HG03460 (cell line): ENCODE data around the gene TBC1D8.
A peak's percentile ranks its signal among the peaks of the same experiment; 100 is the strongest.

Experiments
- ATAC-seq: cut with Tn5 transposase; IDR thresholded peaks from one replicate; pipeline ENCODE4 v1.9.1; 2021; ENCODE audit not compliant: unreplicated experiment

The TBC1D8 gene

DNA sequence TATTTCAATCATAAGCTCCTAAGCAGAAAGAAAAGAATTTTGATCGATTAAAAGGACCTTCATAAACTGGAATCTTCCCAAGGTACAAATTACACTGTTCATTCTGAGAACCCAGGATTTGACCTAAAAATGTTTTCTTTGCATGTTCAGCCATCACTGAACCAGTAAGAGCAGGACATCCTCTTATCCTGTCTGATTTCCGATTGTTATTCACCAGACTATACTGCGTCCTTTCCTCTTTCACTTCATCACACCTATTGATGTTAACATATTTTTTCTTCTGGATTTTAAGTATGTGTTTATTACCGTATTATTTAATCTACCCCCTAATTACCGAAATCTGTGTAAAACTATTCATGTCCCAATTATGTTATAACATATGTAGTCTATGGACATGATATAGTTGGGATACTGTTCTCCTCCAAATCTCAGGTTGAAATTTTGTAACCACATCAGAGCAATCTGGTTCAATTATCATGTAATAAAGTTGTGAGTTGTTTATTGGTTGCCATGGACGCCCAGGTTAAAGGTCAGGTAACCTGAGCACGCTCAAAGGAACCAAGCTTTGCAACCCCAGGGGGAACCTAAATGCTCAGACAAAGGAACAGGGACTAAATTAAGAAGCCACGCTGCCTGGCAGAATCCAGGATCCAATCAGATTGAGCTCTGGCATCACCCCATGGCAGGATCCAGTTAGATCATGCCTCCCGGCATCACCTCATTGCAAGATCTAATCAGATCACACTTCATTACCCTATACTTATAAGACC, 11.6 kb upstream of the TBC1D8 start:
- no peak for ATAC-seq

GRCh38 chr2:101161658-101162057, 10.5 kb upstream of the TBC1D8 start:
- ATAC-seq: no peak

GRCh38 chr2:101160454-101160853, 9.3 kb upstream of the TBC1D8 start:
- ATAC-seq: no peak

DNA sequence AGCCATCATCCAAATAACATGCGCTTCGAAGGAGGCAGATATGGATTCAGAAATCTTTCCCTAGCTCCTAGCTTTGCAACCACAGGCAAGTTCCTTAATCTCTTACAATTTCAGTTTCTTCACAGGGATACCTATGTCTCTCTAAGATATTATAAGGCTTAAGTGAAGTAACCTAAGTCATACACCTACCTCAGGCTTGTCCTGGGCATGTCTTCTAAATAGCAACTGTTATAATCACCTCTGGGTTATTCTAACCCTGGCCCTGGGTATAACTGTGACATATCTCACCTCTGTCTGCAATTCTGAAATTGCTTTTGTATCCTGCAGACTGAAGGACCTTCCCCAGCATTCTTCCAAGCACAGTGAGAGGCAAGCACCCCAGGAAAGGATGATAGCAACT, 8.3 kb upstream of the TBC1D8 start:
- ATAC-seq: no peak

DNA sequence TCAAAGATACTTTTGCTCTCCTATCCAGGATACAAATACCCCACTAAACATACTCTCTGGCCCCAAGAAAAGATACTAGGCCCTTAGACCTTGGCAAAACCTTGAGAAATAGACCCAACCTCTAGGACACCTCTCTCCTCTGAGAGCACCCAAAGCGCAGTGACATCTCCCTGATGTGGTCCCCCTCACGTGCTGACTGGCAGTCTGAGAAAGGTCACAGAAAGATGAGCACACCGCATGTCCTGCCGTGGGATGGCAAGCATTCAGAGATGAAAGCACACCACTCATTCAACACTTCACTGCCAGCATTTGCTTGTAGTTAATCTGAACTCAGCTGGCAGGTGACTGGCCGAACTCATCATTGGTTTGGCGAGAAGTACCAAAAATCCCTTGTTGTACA, 6.1 kb upstream of the TBC1D8 start:
- no peak for ATAC-seq

DNA sequence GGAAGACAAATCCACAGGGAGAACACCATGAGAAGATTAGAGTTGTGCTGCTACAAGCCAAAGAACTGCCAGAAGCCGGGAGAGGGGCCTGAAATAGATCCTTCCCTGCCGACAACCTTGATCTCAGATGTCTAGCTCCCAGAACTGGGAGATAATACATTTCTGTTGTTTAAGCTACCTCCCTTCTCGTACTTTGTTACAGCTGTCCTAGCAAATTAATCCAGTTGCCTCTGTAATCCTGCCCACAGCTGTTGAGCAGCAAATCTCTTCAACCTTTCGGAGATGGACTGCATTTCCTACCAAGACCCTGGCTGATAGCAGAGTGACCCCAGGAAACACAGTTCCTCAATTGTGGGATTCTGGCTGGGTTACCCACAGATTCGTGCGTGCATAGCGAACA, 2.6 kb upstream of the TBC1D8 start:
- no peak for ATAC-seq

DNA sequence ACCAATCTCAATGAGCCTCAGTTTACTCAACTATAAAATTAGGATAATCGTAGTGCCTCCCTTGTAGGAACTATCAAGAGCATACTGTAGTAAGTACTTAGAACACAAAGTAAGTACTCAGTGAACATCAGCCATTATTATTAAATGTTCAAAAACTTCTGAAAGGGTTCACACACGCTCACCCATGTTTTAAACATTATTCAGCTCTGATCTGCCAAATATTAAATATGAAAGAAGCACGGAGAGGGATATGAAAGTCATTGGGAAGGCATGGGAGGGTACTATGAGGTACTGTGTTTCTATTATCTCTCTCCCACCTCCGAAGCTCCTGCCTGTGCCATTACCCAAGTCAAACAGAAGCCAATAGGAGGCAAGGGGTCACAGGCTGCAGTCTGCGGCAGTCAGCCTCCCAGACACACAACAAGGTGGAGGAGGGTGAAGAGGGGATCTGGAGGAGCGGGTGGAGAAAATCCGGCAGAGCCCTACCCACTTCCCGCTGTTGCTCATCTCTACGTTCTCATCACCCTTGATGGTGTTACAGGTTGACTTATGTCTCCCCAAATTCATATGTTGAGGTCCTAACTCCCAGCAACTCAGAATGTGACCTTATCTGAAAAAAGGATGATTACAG, 2.0 kb upstream of the TBC1D8 start:
- ATAC-seq: no peak

GRCh38 chr2:101152272-101153076, 1.3 kb upstream of the TBC1D8 start:
- peak; percentile 58 for ATAC-seq

DNA sequence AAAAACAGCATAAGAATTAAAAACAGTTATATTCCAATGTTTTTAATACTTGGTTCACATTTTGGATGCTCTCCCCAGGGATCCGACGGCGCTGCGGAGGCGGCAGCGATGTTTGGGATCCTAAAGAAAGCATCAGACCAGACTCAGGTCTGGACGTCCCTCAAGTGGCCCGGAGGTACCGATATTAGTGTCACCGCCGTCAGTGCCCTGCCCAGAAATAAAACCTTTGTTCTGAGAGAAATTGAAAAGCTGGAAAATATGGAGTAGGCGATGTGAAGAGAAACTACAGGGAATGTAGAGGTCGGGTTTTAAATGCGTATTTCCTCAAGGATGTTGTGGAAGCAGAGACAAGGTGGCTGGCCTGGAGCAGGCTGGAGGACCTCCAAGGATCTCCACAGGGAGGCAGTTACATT, 683 bp upstream of the TBC1D8 start:
- no peak for ATAC-seq

DNA sequence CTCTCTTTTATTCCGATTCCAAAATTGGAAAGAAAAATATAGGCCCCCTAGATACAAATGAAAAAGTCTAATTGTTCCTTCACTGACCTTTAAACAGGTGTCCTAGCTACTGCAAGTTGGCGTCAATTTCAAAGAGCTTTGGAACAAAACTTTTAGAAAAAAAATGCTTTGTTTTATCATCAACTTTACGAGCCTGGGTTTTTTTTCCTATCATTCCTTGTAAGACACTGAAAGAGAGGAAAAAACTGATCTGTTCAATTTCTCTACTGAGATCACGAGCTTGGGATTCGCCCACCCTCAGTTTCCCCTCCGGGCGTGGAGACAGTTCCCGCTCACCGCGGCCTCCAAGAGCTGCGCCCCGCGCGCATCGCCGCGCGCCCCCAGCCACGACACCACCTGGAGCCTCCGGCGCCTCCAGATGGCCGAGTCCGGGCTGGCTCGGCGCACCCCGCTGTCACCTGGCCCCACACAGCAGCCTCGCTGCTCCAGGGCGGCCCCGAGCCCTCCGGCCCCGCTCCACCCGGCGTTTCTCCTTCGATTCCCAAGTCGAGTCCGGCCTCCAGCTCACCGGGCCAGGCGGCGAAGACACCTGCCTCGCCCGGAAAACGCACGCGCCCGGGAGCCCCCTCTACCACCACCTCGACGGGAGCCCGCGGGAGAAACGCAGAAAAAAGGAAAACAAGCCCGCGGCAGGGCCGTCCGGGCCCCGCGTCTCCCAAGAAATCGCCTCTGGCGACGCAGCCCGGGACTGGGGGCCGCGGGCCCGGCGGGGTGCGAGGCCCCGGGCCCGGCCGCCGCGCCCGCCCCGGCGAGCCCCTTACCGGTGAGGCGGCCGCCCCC, 656 bp downstream of the TBC1D8 start:
- ATAC-seq: no peak

- no peak for ATAC-seq
Measured at GRCh38 chr2:101149241-101150192, 1.7 kb downstream of the TBC1D8 start.

GRCh38 chr2:101148777-101149176, 2.4 kb downstream of the TBC1D8 start:
- ATAC-seq: no peak

- ATAC-seq: no peak
Measured at GRCh38 chr2:101147971-101148370, 3.2 kb downstream of the TBC1D8 start.

- no peak for ATAC-seq
Measured at GRCh38 chr2:101147062-101147461, 4.1 kb downstream of the TBC1D8 start.

- no peak for ATAC-seq
Measured at GRCh38 chr2:101146535-101146934, 4.6 kb downstream of the TBC1D8 start.

GRCh38 chr2:101145406-101145805, 5.8 kb downstream of the TBC1D8 start:
- no peak for ATAC-seq

DNA sequence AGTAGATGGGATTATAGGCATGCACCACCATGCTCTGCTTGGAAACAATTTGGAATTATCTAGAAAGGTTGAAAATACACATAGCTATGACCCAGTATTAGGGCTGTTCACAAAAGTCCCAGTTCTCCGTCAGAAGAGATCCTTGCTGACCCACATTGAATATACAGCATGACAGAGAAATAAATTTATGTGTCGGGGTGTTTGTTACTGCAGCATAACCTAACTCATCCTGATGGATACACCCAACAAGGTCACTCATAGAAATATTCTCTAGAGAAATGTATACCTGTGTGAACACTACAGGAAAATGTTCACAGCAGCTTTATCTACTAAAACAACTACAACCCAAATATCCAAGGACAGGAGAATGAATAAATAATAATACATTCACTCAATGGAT, 9.0 kb downstream of the TBC1D8 start:
- ATAC-seq: no peak

- ATAC-seq: no peak
Measured at GRCh38 chr2:101140978-101141655, 10.1 kb downstream of the TBC1D8 start.

GRCh38 chr2:101140237-101140636, 10.9 kb downstream of the TBC1D8 start:
- ATAC-seq: no peak
